B cell (primary cell): ENCODE data around the gene TIRAP. TPM values are rescaled to one million over a fixed set of nuclear protein-coding genes. Genes with fewer than 3 reads are reported as not detected.

Source experiments
- ATAC-seq: fragments of 200-7000 bp; cut with Tn5 transposase; one replicate; pipeline ENCODE4 v1.10.0; 2021; ENCODE audit warnings: low read depth, mild to moderate bottlenecking, moderate number of reproducible peaks, moderate library complexity
- CTCF ChIA-PET: fragments of 350-600 bp; sonication (Branson Sonifier 250); formaldehyde crosslinking; loops from one replicate; lab custom pipeline; 2021; ENCODE audit warnings: antibody characterized with exemption, inconsistent platforms; lab: Charles Lee
- POLR2A ChIA-PET: fragments of 350-600 bp; sonication (Branson Sonifier 250); formaldehyde crosslinking; loops from one replicate; lab custom pipeline; 2021; ENCODE audit warnings: antibody characterized with exemption; lab: Charles Lee
- DNase-seq: peaks from one replicate; pipeline ENCODE4 v3.0.0; 2013
- H2AFZ ChIP-seq: 2 replicates; pipeline ENCODE4 v1.6.1; 2012; ENCODE audit warnings: mild to moderate bottlenecking, low read depth, low read length; ENCODE audit not compliant: insufficient read depth, poor library complexity, severe bottlenecking
- H3K27ac ChIP-seq, 2 donors: 1 replicate in 1 of 2; 2 replicates in 1 of 2; pipeline ENCODE4 v1.5.1; 2012 to 2013; ENCODE audit warnings: low read length in 2 of 2, mild to moderate bottlenecking in 2 of 2, moderate library complexity in 1 of 2
- H3K27me3 ChIP-seq, 4 experiments: fragments of 200-600 bp in 1 of 4; sonication (generic) in 1 of 4; replicated peaks in 1 of 4; 1 replicate in 2 of 4; 2 replicates in 2 of 4; pipeline versions ENCODE4 v1.6.1 to v1.7.0; 2013 to 2016; ENCODE audit warnings: low read length in 3 of 4, mild to moderate bottlenecking in 2 of 4, mixed read lengths in 1 of 4, moderate library complexity in 1 of 4; ENCODE audit not compliant: insufficient read depth in 4 of 4, control insufficient read depth in 3 of 4; ENCODE audit errors: control extremely low read depth in 1 of 4
- H3K36me3 ChIP-seq, 2 experiments: replicated peaks in 1 of 2; 1 replicate in 1 of 2; 2 replicates in 1 of 2; pipeline versions ENCODE4 v1.6.1 to v1.7.1; 2013; ENCODE audit warnings: low read length in 1 of 2; ENCODE audit not compliant: insufficient read depth in 2 of 2, control insufficient read depth in 1 of 2; ENCODE audit errors: control extremely low read depth in 1 of 2, extremely low read depth in 1 of 2
- H3K4me1 ChIP-seq, 2 donors: fragments of 200-600 bp in 1 of 2; sonication (generic) in 1 of 2; 1 replicate in 1 of 2; 2 replicates in 1 of 2; pipeline versions ENCODE4 v1.5.1 to v1.6.1; 2013 to 2017; ENCODE audit warnings: low read length in 2 of 2; ENCODE audit not compliant: control insufficient read depth in 2 of 2, insufficient read depth in 2 of 2
- H3K4me2 ChIP-seq: replicated peaks from 2 replicates; pipeline ENCODE3; 2012; ENCODE audit warnings: mild to moderate bottlenecking, low read depth, low read length; ENCODE audit not compliant: poor library complexity, severe bottlenecking
- H3K4me3 ChIP-seq, 5 experiments: fragments of 200-600 bp in 1 of 5; sonication (generic) in 1 of 5; 1 replicate in 3 of 5; 2 replicates in 2 of 5; pipeline versions ENCODE4 v1.5.1 to v1.7.0; 2011 to 2016; ENCODE audit warnings: low read length in 4 of 5, mild to moderate bottlenecking in 4 of 5, low read depth in 2 of 5, control low read depth in 1 of 5, moderate library complexity in 1 of 5; ENCODE audit not compliant: insufficient read depth in 1 of 5; ENCODE audit errors: control extremely low read depth in 1 of 5, extremely low read depth in 1 of 5
- H3K79me2 ChIP-seq: fragments of 200-600 bp; sonication (generic); one replicate; pipeline ENCODE4 v1.6.0; 2016; ENCODE audit warnings: low read length; ENCODE audit not compliant: control insufficient read depth, insufficient read depth
- H3K9ac ChIP-seq: fragments of 200-600 bp; sonication (generic); 2 replicates; pipeline ENCODE4 v1.6.1; 2017; ENCODE audit warnings: mild to moderate bottlenecking, low read length, moderate library complexity
- H3K9me3 ChIP-seq, 3 donors: one replicate each; pipeline versions ENCODE4 v1.6.1 to v1.7.1; 2013; ENCODE audit warnings: low read length in 2 of 3; ENCODE audit not compliant: control insufficient read depth in 2 of 3, insufficient read depth in 1 of 3; ENCODE audit errors: control extremely low read depth in 1 of 3
- H4K20me1 ChIP-seq: 2 replicates; pipeline ENCODE4 v1.6.0; 2012; ENCODE audit warnings: mild to moderate bottlenecking, low read length; ENCODE audit not compliant: insufficient read depth, control insufficient read depth, poor library complexity, severe bottlenecking
- H3K27ac Mint-ChIP-seq: one replicate; pipeline ENCODE4 v1.8.0; 2021; ENCODE audit warnings: mixed read lengths
- H3K27me3 Mint-ChIP-seq: one replicate; pipeline ENCODE4 v1.8.0; 2021; ENCODE audit warnings: mixed read lengths
- H3K4me1 Mint-ChIP-seq: one replicate; pipeline ENCODE4 v1.8.0; 2021; ENCODE audit warnings: mixed read lengths
- H3K4me3 Mint-ChIP-seq: one replicate; pipeline ENCODE4 v1.8.0; 2021; ENCODE audit warnings: mixed read lengths
- H3K9me3 Mint-ChIP-seq: one replicate; pipeline ENCODE4 v1.8.0; 2022; ENCODE audit warnings: mixed read lengths; ENCODE audit not compliant: insufficient read depth
- CTCF ChIP-seq: fragments of 200-600 bp; IDR thresholded peaks from one replicate; pipeline ENCODE4 v1.8.0; 2022; ENCODE audit warnings: antibody characterized with exemption, mild to moderate bottlenecking
- EZH2 ChIP-seq: IDR thresholded peaks from 2 replicates; pipeline ENCODE4 v1.6.1; 2012; ENCODE audit warnings: borderline replicate concordance, low read depth, mild to moderate bottlenecking, moderate library complexity, low read length; ENCODE audit not compliant: insufficient read depth, poor library complexity, severe bottlenecking
- WGBS: methylation state at CpG from one replicate; pipeline ENCODE4 v1.1.5; 2013; ENCODE audit warnings: missing lambda C conversion rate; ENCODE audit not compliant: insufficient coverage; 5-methylcytosine and 5-hydroxymethylcytosine counted together
- intact Hi-C: fragments of 100-400 bp; cut with micrococcal nuclease; formaldehyde crosslinking; loops from one replicate; pipeline ENCODE4 v1.10.0; 2022
- polyA plus RNA-seq: library from polyadenylated mRNA; depleted of rRNA; stranded (reverse); fragments of >200 nt; gene quantifications from 2 replicates; pipeline ENCODE4 v1.2.3, GENCODE V29; 2012
- total RNA-seq, 2 donors: library from RNA; stranded (reverse); fragments of 120-200 nt in 1 of 2; gene quantifications; 1 replicate in 1 of 2; 2 replicates in 1 of 2; pipeline versions ENCODE4 v1.2.3 to v1.2.4, GENCODE V29; 2013 to 2022

The TIRAP gene
- total and polyA plus RNA-seq, 2 donors (not counting 1 experiment from before 2014, with no cell fraction given) = 9.9 to 25.1 TPM

- H3K27ac Mint-ChIP-seq = no peak overlapping the region
- no peaks in the 10 kb centered on the region for H3K27me3 Mint-ChIP-seq
- no peak overlapping the region for H3K4me3 ChIP-seq
- H3K79me2 ChIP-seq = peaks cover 26% of the 10 kb centered on the region
- H3K9me3 ChIP-seq = no peaks in the 10 kb centered on the region
- H3K9ac ChIP-seq = no peak overlapping the region
- H3K4me1 Mint-ChIP-seq = no peaks in the 10 kb centered on the region
- DNase-seq (no peak), ATAC-seq (no peak)
- H2AFZ ChIP-seq = no peak overlapping the region
- ChIA-PET POLR2A (no interaction called here), CTCF (no interaction called here)
- intact Hi-C loops = no loop called here
- H3K4me3 Mint-ChIP-seq = no peak overlapping the region
- H3K27ac ChIP-seq = no peak overlapping the region
- no peak for TF ChIP-seq CTCF
- TF ChIP-seq EZH2 = no peak
- 93% methylated on average over 17 of the region's 20 CpGs for WGBS
- peaks cover 23% of the 10 kb centered on the region for H4K20me1 ChIP-seq
- peaks cover 0 to 36% of the 10 kb centered on the region in 2 experiments for H3K36me3 ChIP-seq
- no peaks in the 10 kb centered on the region for H3K27me3 ChIP-seq
- no peaks in the 10 kb centered on the region for H3K9me3 Mint-ChIP-seq
- no peak overlapping the region for H3K4me2 ChIP-seq
- H3K4me1 ChIP-seq = no peaks in the 10 kb centered on the region
These were observed 45.1 kb downstream of the TIRAP start for GRCh38 chr11:126328001-126328390.

- no peak overlapping the region for H3K4me2 ChIP-seq
- POLR2A ChIA-PET = no interaction called here
These were observed 45.6 kb downstream of the TIRAP start for GRCh38 chr11:126328444-126328843.

More at GRCh38 chr11:126328444-126328843, 45.6 kb downstream of the TIRAP start:
- Histone ChIP-seq H3K27ac (no peak overlapping the region), H3K79me2 (peaks cover 26% of the 10 kb centered on the region), H4K20me1 (peaks cover 23% of the 10 kb centered on the region), H3K4me3 (no peak overlapping the region), H3K27me3 (no peaks in the 10 kb centered on the region), H3K9me3 (no peaks in the 10 kb centered on the region), H3K36me3 (peaks cover 0 to 40% of the 10 kb centered on the region in 2 experiments), H3K9ac (no peak overlapping the region), H3K4me1 (no peaks in the 10 kb centered on the region), H2AFZ (no peak overlapping the region)
- DNase-seq (no peak), ATAC-seq (no peak)
- Mint-ChIP-seq H3K27ac (no peak overlapping the region), H3K9me3 (no peaks in the 10 kb centered on the region), H3K4me1 (no peaks in the 10 kb centered on the region), H3K27me3 (no peaks in the 10 kb centered on the region), H3K4me3 (no peak overlapping the region)
- CTCF ChIA-PET = no interaction called here
- 96% methylated on average over 11 of the region's 12 CpGs for WGBS
- intact Hi-C loops = no loop called here
- TF ChIP-seq EZH2 (no peak), CTCF (no peak)
